Right cardiac atrium (tissue), 5 donors: ENCODE data around the gene SLC17A1. TPM values are rescaled to one million over a fixed set of nuclear protein-coding genes. Genes with fewer than 3 reads are reported as not detected.

Source experiments
- ATAC-seq, 2 donors: fragments of 200-7000 bp; cut with Tn5 transposase; one replicate each; pipeline versions ENCODE4 v1.8.0 to v1.9.1; 2020; ENCODE audit warnings: moderate library complexity in 2 of 2, mild to moderate bottlenecking in 1 of 2
- DNase-seq, 3 donors: peaks; one replicate each; pipeline ENCODE4 v3.0.0-alpha.2; 2020
- H3K27ac ChIP-seq: one replicate; pipeline ENCODE4 v1.5.1; 2013; ENCODE audit warnings: mild to moderate bottlenecking, low read length, control low read depth, moderate library complexity
- H3K27me3 ChIP-seq: one replicate; pipeline ENCODE4 v1.6.1; 2013; ENCODE audit not compliant: control insufficient read depth, insufficient read depth
- H3K4me1 ChIP-seq: one replicate; pipeline ENCODE4 v1.6.1; 2013; ENCODE audit warnings: low read length; ENCODE audit not compliant: control insufficient read depth, insufficient read depth
- H3K4me3 ChIP-seq: one replicate; pipeline ENCODE4 v1.5.1; 2013; ENCODE audit warnings: low read length, control low read depth
- H3K9me3 ChIP-seq: one replicate; pipeline ENCODE4 v1.6.1; 2013; ENCODE audit warnings: low read length; ENCODE audit not compliant: control insufficient read depth
- WGBS: extraction: QIAGEN DNeasy Blood & Tissue Kit; methylation state at CpG from one replicate; pipeline ENCODE4 v1.1.7; 2013; 5-methylcytosine and 5-hydroxymethylcytosine counted together
- intact Hi-C, 4 donors: fragments of 100-400 bp; cut with DNase I; formaldehyde crosslinking; loops; one replicate each; pipeline versions ENCODE4 v1.11.0 to v1.14.0; 2022 to 2023
- long read RNA-seq, 4 donors: library from polyadenylated mRNA; unstranded; transcript quantifications; one replicate each; pipeline ENCODE4 v2.0.0, GENCODE V29; 2020 to 2021
- polyA plus RNA-seq: library from polyadenylated mRNA; stranded (reverse); fragments of 200-250 nt; gene quantifications from one replicate; pipeline ENCODE4 v1.2.3, GENCODE V29; 2013
- total RNA-seq, 4 donors: library from RNA; stranded (reverse); fragmentation: NEBNext Ultra II Directional; extraction: Animal tissue kit (Norgen Biotek cat#: 25700); gene quantifications; one replicate each; pipeline ENCODE4 v1.2.1, GENCODE V29; 2021
- donor health status: healthy with polysubstance abuse.
- donor health status: DM: no; HTN: yes; CAD: no.
- donor health status: DM: no; HTN: no; CAD: no.
- donor health status: DM: no; HTN: yes; CAD: no; lungs with severe emphysema.
- donor health status: DM: yes; HTN: yes; CAD: no.

The SLC17A1 gene
- total RNA-seq (not detected), polyA plus RNA-seq (not detected)
- long read RNA-seq, donor 1: 0 reads
- long read RNA-seq, donor 2: 0 reads
- long read RNA-seq, donor 3: 0 reads
- long read RNA-seq, donor 4: 0 reads

- no peaks in the 10 kb centered on the region for H3K9me3 ChIP-seq
- WGBS: 85% methylated on average over 8 of the region's 8 CpGs
- no peak within 1 kb of the TSS for H3K27ac ChIP-seq
- DNase-seq (no peak), ATAC-seq (no peak)
- H3K4me1 ChIP-seq: peaks cover 2% of the 10 kb centered on the region
- H3K4me3 ChIP-seq: no peak within 1 kb of the TSS
- H3K27me3 ChIP-seq: no peaks in the 10 kb centered on the region
- intact Hi-C loops: no loop called here
Measured at GRCh38 chr6:25831532-25832306, at the start of gene SLC17A1. SLC17A1 (minus strand) TSS chr6:25832052; CDS start chr6:25830557, 1,495 bp downstream.

GRCh38 chr6:25880601-25881000, 48.7 kb upstream of the SLC17A1 start:
- Histone ChIP-seq H3K9me3 (no peaks in the 10 kb centered on the region), H3K4me1 (no peaks in the 10 kb centered on the region), H3K27ac (no peak overlapping the region), H3K4me3 (no peak overlapping the region), H3K27me3 (no peaks in the 10 kb centered on the region)
- 87% methylated on average over 4 of the region's 4 CpGs for WGBS
- intact Hi-C loops: no loop called here
- DNase-seq: no peak
- ATAC-seq: no peak

- WGBS: 97% methylated on average over 2 of the region's 2 CpGs
- no peak overlapping the region for H3K27ac ChIP-seq
- no peaks in the 10 kb centered on the region for H3K27me3 ChIP-seq
- no peaks in the 10 kb centered on the region for H3K9me3 ChIP-seq
- DNase-seq: no peak
- no peaks in the 10 kb centered on the region for H3K4me1 ChIP-seq
- ATAC-seq: no peak
- intact Hi-C loops: no loop called here
- H3K4me3 ChIP-seq: no peak overlapping the region
Measured at GRCh38 chr6:25878721-25879322, 47.0 kb upstream of the SLC17A1 start.

- Histone ChIP-seq H3K9me3 (no peaks in the 10 kb centered on the region), H3K27ac (no peak overlapping the region), H3K4me1 (no peaks in the 10 kb centered on the region), H3K4me3 (no peak overlapping the region), H3K27me3 (no peaks in the 10 kb centered on the region)
- DNase-seq: no peak
- 75% methylated on average over 3 of the region's 3 CpGs for WGBS
- ATAC-seq: no peak
- intact Hi-C loops: no loop called here
Measured at GRCh38 chr6:25875926-25876602, 44.2 kb upstream of the SLC17A1 start.

GRCh38 chr6:25875563-25875905, 43.7 kb upstream of the SLC17A1 start:
- DNase-seq: no peak
- 74% methylated on average over 3 of the region's 3 CpGs for WGBS
- H3K9me3 ChIP-seq: no peaks in the 10 kb centered on the region
- intact Hi-C loops: no loop called here
- H3K27me3 ChIP-seq: no peaks in the 10 kb centered on the region
- no peak overlapping the region for H3K27ac ChIP-seq
- H3K4me1 ChIP-seq: no peaks in the 10 kb centered on the region
- no peak for ATAC-seq
- H3K4me3 ChIP-seq: no peak overlapping the region

GRCh38 chr6:25874822-25875562, 43.1 kb upstream of the SLC17A1 start:
- Histone ChIP-seq H3K27ac (no peak overlapping the region), H3K4me1 (no peaks in the 10 kb centered on the region), H3K4me3 (no peak overlapping the region), H3K27me3 (no peaks in the 10 kb centered on the region), H3K9me3 (no peaks in the 10 kb centered on the region)
- ATAC-seq (no peak), DNase-seq (no peak)
- WGBS: 87% methylated on average over 3 of the region's 3 CpGs
- intact Hi-C loops: no loop called here

GRCh38 chr6:25874118-25874517, 42.3 kb upstream of the SLC17A1 start, which contains the start of gene SLC17A3:
SLC17A3 (minus strand) TSS chr6:25874243; CDS start chr6:25868387, 5,856 bp downstream.
- DNase-seq: no peak
- Histone ChIP-seq H3K9me3 (no peaks in the 10 kb centered on the region), H3K4me3 (no peak within 1 kb of the TSS), H3K27ac (no peak within 1 kb of the TSS), H3K4me1 (no peaks in the 10 kb centered on the region), H3K27me3 (no peaks in the 10 kb centered on the region)
- WGBS: 95% methylated on average over 3 of the region's 3 CpGs
- no peak for ATAC-seq
- intact Hi-C loops: no loop called here

- intact Hi-C loops: no loop called here
- no peaks in the 10 kb centered on the region for H3K9me3 ChIP-seq
- WGBS: 98% methylated on average over 1 of the region's 1 CpG
- H3K4me1 ChIP-seq: no peaks in the 10 kb centered on the region
- H3K27ac ChIP-seq: no peak overlapping the region
- H3K4me3 ChIP-seq: no peak overlapping the region
- DNase-seq (no peak), ATAC-seq (no peak)
- H3K27me3 ChIP-seq: no peaks in the 10 kb centered on the region
Measured at GRCh38 chr6:25872814-25873213, 41.0 kb upstream of the SLC17A1 start.

- intact Hi-C loops: no loop called here
- Histone ChIP-seq H3K27me3 (no peaks in the 10 kb centered on the region), H3K4me1 (no peaks in the 10 kb centered on the region), H3K4me3 (no peak overlapping the region), H3K9me3 (no peaks in the 10 kb centered on the region), H3K27ac (no peak overlapping the region)
- WGBS: 33% methylated on average over 1 of the region's 1 CpG
- no peak for ATAC-seq
- DNase-seq: no peak
Measured at GRCh38 chr6:25869840-25870239, 38.0 kb upstream of the SLC17A1 start.

GRCh38 chr6:25868436-25869183, 36.8 kb upstream of the SLC17A1 start:
- ATAC-seq (no peak), DNase-seq (no peak)
- Histone ChIP-seq H3K27ac (no peak overlapping the region), H3K4me3 (no peak overlapping the region), H3K27me3 (no peaks in the 10 kb centered on the region), H3K9me3 (no peaks in the 10 kb centered on the region), H3K4me1 (no peaks in the 10 kb centered on the region)
- intact Hi-C loops: no loop called here
- WGBS: 78% methylated on average over 3 of the region's 3 CpGs
